ENCODE results near the gene SH3BP5L.

Gene SH3BP5L

GRCh38 chr1:248849637-248850036 is 23.9 kb upstream of the SH3BP5L start:
- no peak overlapping the region for H3K4me3 ChIP-seq (ENCODE audit: low read length)
- H2AK5ac ChIP-seq (ENCODE audit: low read length) = no peak overlapping the region
- no peak overlapping the region for H3K4ac ChIP-seq (ENCODE audit: low read depth, low read length)
- H3K18ac ChIP-seq (ENCODE audit: low read length) = no peak overlapping the region
- H2BK5ac ChIP-seq (ENCODE audit: low read length) = no peak overlapping the region
- no peak overlapping the region for H3K56ac ChIP-seq (ENCODE audit: low read length)
- no peaks in the 10 kb centered on the region for H3K79me2 ChIP-seq (ENCODE audit: control insufficient read depth, insufficient read depth, low read length)
- H3K36me3 ChIP-seq (ENCODE audit: control insufficient read depth, insufficient read depth, low read length) = no peaks in the 10 kb centered on the region
- H3K4me1 ChIP-seq (ENCODE audit: control insufficient read depth, low read depth, low read length) = no peaks in the 10 kb centered on the region
- no peak overlapping the region for H4K5ac ChIP-seq (ENCODE audit: low read length)
- no peak for DNase-seq
- no peak overlapping the region for H2BK15ac ChIP-seq (replicated peaks; ENCODE audit: low read depth)
- no peak overlapping the region for H3K27ac ChIP-seq (ENCODE audit: low read depth, low read length)
- H3K9ac ChIP-seq (ENCODE audit: low read length) = no peak overlapping the region
- WGBS (ENCODE audit: extremely low coverage, insufficient coverage, low lambda C conversion rate) = no CpG with 5 or more reads among the region's 3 CpGs
- no peak overlapping the region for H3K4me2 ChIP-seq (ENCODE audit: low read length)
- H3K23ac ChIP-seq (ENCODE audit: low read length) = no peak overlapping the region
- H4K8ac ChIP-seq (ENCODE audit: low read depth, low read length) = no peak overlapping the region
- no peaks in the 10 kb centered on the region for H3K79me1 ChIP-seq (ENCODE audit: low read length)
- no peak overlapping the region for H2BK120ac ChIP-seq (ENCODE audit: low read depth, low read length)
- no peaks in the 10 kb centered on the region for H3K27me3 ChIP-seq (ENCODE audit: insufficient read depth, low read length, poor library complexity)

- H2AK5ac ChIP-seq (ENCODE audit: low read length) = no peak overlapping the region
- no peaks in the 10 kb centered on the region for H3K36me3 ChIP-seq (ENCODE audit: control insufficient read depth, insufficient read depth, low read length)
- no peak overlapping the region for H2BK15ac ChIP-seq (replicated peaks; ENCODE audit: low read depth)
- no peaks in the 10 kb centered on the region for H3K79me2 ChIP-seq (ENCODE audit: control insufficient read depth, insufficient read depth, low read length)
- H4K8ac ChIP-seq (ENCODE audit: low read depth, low read length) = no peak overlapping the region
- no peak overlapping the region for H3K9ac ChIP-seq (ENCODE audit: low read length)
- H4K5ac ChIP-seq (ENCODE audit: low read length) = no peak overlapping the region
- H3K4me3 ChIP-seq (ENCODE audit: low read length) = no peak overlapping the region
- no peaks in the 10 kb centered on the region for H3K4me1 ChIP-seq (ENCODE audit: control insufficient read depth, low read depth, low read length)
- no peak overlapping the region for H3K27ac ChIP-seq (ENCODE audit: low read depth, low read length)
- no peak overlapping the region for H3K18ac ChIP-seq (ENCODE audit: low read length)
- no peaks in the 10 kb centered on the region for H3K27me3 ChIP-seq (ENCODE audit: insufficient read depth, low read length, poor library complexity)
- no peaks in the 10 kb centered on the region for H3K79me1 ChIP-seq (ENCODE audit: low read length)
- no peak overlapping the region for H2BK5ac ChIP-seq (ENCODE audit: low read length)
- no peak overlapping the region for H3K23ac ChIP-seq (ENCODE audit: low read length)
- H2BK120ac ChIP-seq (ENCODE audit: low read depth, low read length) = no peak overlapping the region
- H3K4me2 ChIP-seq (ENCODE audit: low read length) = no peak overlapping the region
- DNase-seq = no peak
- whole genome bisulfite sequencing (ENCODE audit: extremely low coverage, insufficient coverage, low lambda C conversion rate) = no CpG with 5 or more reads among the region's 3 CpGs
- H3K4ac ChIP-seq (ENCODE audit: low read depth, low read length) = no peak overlapping the region
- H3K56ac ChIP-seq (ENCODE audit: low read length) = no peak overlapping the region
Observed at GRCh38 chr1:248849152-248849551, 23.4 kb upstream of the SH3BP5L start.

GRCh38 chr1:248848602-248849001 is 22.9 kb upstream of the SH3BP5L start:
- Histone ChIP-seq H3K79me2 (ENCODE audit: control insufficient read depth, insufficient read depth, low read length) (no peaks in the 10 kb centered on the region), H3K27me3 (ENCODE audit: insufficient read depth, low read length, poor library complexity) (no peaks in the 10 kb centered on the region), H4K8ac (ENCODE audit: low read depth, low read length) (no peak overlapping the region), H2AK5ac (ENCODE audit: low read length) (no peak overlapping the region), H3K23ac (ENCODE audit: low read length) (no peak overlapping the region), H3K27ac (ENCODE audit: low read depth, low read length) (no peak overlapping the region), H3K4me1 (ENCODE audit: control insufficient read depth, low read depth, low read length) (no peaks in the 10 kb centered on the region), H3K56ac (ENCODE audit: low read length) (no peak overlapping the region), H4K5ac (ENCODE audit: low read length) (no peak overlapping the region), H3K4me2 (ENCODE audit: low read length) (no peak overlapping the region), H2BK120ac (ENCODE audit: low read depth, low read length) (no peak overlapping the region), H3K36me3 (ENCODE audit: control insufficient read depth, insufficient read depth, low read length) (no peaks in the 10 kb centered on the region), H3K4me3 (ENCODE audit: low read length) (no peak overlapping the region), H3K18ac (ENCODE audit: low read length) (no peak overlapping the region), H3K4ac (ENCODE audit: low read depth, low read length) (no peak overlapping the region), H2BK15ac (replicated peaks; ENCODE audit: low read depth) (no peak overlapping the region), H3K79me1 (ENCODE audit: low read length) (no peaks in the 10 kb centered on the region), H3K9ac (ENCODE audit: low read length) (no peak overlapping the region), H2BK5ac (ENCODE audit: low read length) (no peak overlapping the region)
- DNase-seq = no peak
- no CpG with 5 or more reads among the region's 8 CpGs for WGBS (ENCODE audit: extremely low coverage, insufficient coverage, low lambda C conversion rate)

DNA sequence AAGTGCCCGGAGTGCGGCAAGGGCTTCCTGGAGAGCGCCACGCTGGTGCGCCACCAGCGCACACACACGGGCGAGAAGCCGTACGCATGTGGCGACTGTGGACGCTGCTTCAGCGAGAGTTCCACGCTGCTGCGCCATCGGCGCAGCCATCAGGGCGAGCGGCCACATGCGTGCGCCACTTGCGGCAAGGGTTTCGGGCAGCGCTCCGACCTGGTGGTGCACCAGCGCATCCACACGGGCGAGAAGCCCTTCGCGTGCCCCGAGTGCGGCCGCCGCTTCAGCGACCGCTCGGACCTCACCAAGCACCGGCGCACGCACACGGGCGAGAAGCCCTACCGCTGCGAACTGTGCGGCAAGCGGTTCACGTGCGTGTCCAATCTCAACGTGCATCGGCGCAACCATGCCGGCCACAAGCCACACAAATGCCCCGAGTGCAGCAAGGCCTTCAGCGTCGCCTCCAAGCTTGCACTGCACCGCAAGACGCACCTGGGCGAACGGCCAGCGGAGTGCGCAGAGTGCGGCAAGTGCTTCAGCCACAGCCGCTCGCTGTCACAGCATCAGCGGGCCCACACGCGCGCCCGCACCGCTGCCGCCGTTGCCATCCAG is 22.3 kb upstream of the SH3BP5L start:
- H4K8ac ChIP-seq (ENCODE audit: low read depth, low read length) = no peak overlapping the region
- no peak overlapping the region for H3K18ac ChIP-seq (ENCODE audit: low read length)
- no peak overlapping the region for H3K23ac ChIP-seq (ENCODE audit: low read length)
- DNase-seq = no peak
- H2AK5ac ChIP-seq (ENCODE audit: low read length) = no peak overlapping the region
- H3K56ac ChIP-seq (ENCODE audit: low read length) = no peak overlapping the region
- H3K4me1 ChIP-seq (ENCODE audit: control insufficient read depth, low read depth, low read length) = no peaks in the 10 kb centered on the region
- H3K4ac ChIP-seq (ENCODE audit: low read depth, low read length) = no peak overlapping the region
- no CpG with 5 or more reads among the region's 72 CpGs for WGBS (ENCODE audit: extremely low coverage, insufficient coverage, low lambda C conversion rate)
- no peak overlapping the region for H3K4me2 ChIP-seq (ENCODE audit: low read length)
- H3K9ac ChIP-seq (ENCODE audit: low read length) = no peak overlapping the region
- no peak overlapping the region for H2BK5ac ChIP-seq (ENCODE audit: low read length)
- H3K27me3 ChIP-seq (ENCODE audit: insufficient read depth, low read length, poor library complexity) = no peaks in the 10 kb centered on the region
- H3K4me3 ChIP-seq (ENCODE audit: low read length) = no peak overlapping the region
- no peaks in the 10 kb centered on the region for H3K79me2 ChIP-seq (ENCODE audit: control insufficient read depth, insufficient read depth, low read length)
- H2BK120ac ChIP-seq (ENCODE audit: low read depth, low read length) = no peak overlapping the region
- no peak overlapping the region for H3K27ac ChIP-seq (ENCODE audit: low read depth, low read length)
- H2BK15ac ChIP-seq (replicated peaks; ENCODE audit: low read depth) = no peak overlapping the region
- no peaks in the 10 kb centered on the region for H3K36me3 ChIP-seq (ENCODE audit: control insufficient read depth, insufficient read depth, low read length)
- no peak overlapping the region for H4K5ac ChIP-seq (ENCODE audit: low read length)
- H3K79me1 ChIP-seq (ENCODE audit: low read length) = no peaks in the 10 kb centered on the region

DNA sequence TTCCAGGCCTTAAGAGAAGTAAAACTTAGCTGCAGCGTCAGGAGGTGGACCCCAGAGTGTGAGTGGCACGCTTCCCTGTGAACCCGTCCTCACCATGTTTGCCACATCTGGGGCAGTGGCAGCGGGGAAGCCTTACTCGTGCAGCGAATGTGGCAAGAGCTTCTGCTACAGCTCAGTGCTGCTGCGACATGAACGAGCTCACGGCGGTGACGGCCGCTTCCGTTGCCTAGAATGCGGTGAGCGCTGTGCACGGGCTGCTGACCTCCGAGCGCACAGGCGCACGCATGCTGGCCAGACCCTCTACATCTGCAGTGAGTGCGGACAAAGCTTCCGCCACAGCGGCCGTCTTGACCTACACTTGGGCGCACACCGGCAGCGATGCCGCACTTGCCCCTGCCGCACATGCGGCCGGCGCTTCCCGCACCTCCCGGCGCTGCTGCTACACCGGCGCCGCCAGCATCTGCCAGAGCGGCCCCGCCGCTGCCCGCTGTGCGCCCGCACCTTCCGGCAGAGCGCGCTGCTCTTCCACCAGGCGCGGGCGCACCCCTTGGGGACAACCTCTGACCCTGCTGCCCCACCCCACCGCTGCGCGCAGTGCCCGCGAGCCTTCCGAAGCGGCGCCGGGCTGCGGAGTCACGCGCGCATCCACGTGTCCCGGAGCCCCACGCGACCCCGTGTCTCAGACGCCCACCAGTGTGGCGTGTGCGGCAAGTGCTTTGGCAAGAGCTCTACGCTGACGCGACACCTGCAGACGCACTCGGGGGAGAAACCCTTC is 21.7 kb upstream of the SH3BP5L start:
- no peak overlapping the region for H3K27ac ChIP-seq (ENCODE audit: low read depth, low read length)
- no peaks in the 10 kb centered on the region for H3K79me1 ChIP-seq (ENCODE audit: low read length)
- no peaks in the 10 kb centered on the region for H3K27me3 ChIP-seq (ENCODE audit: insufficient read depth, low read length, poor library complexity)
- H3K79me2 ChIP-seq (ENCODE audit: control insufficient read depth, insufficient read depth, low read length) = no peaks in the 10 kb centered on the region
- H4K8ac ChIP-seq (ENCODE audit: low read depth, low read length) = no peak overlapping the region
- H2BK120ac ChIP-seq (ENCODE audit: low read depth, low read length) = no peak overlapping the region
- no peak overlapping the region for H2BK15ac ChIP-seq (replicated peaks; ENCODE audit: low read depth)
- no peaks in the 10 kb centered on the region for H3K4me1 ChIP-seq (ENCODE audit: control insufficient read depth, low read depth, low read length)
- no peak overlapping the region for H2BK5ac ChIP-seq (ENCODE audit: low read length)
- H3K4me3 ChIP-seq (ENCODE audit: low read length) = no peak overlapping the region
- H3K4ac ChIP-seq (ENCODE audit: low read depth, low read length) = no peak overlapping the region
- H3K18ac ChIP-seq (ENCODE audit: low read length) = no peak overlapping the region
- H3K4me2 ChIP-seq (ENCODE audit: low read length) = no peak overlapping the region
- no peak overlapping the region for H2AK5ac ChIP-seq (ENCODE audit: low read length)
- H3K56ac ChIP-seq (ENCODE audit: low read length) = no peak overlapping the region
- WGBS (ENCODE audit: extremely low coverage, insufficient coverage, low lambda C conversion rate) = no CpG with 5 or more reads among the region's 76 CpGs
- no peak for DNase-seq
- no peak overlapping the region for H4K5ac ChIP-seq (ENCODE audit: low read length)
- H3K23ac ChIP-seq (ENCODE audit: low read length) = no peak overlapping the region
- H3K36me3 ChIP-seq (ENCODE audit: control insufficient read depth, insufficient read depth, low read length) = no peaks in the 10 kb centered on the region
- no peak overlapping the region for H3K9ac ChIP-seq (ENCODE audit: low read length)

Measured in mesendoderm (in vitro differentiated cells).